ENCODE results near the gene TTC33.
"Not testable (repeated sequence)": the region's sequence is repeated elsewhere in the genome, so short reads cannot be mapped to it uniquely, and the experiment has no call there.

TTC33 gene

GRCh38 chr5:40654377-40654991 is 101.3 kb downstream of the TTC33 start:
- no peak for DNase-seq (ENCODE audit: low spot score)
- FAIRE-seq, result no peak

- FAIRE-seq, result no peak
- no peak for DNase-seq (ENCODE audit: low spot score)
Measured at GRCh38 chr5:40653221-40654022, 102.3 kb downstream of the TTC33 start.

DNA sequence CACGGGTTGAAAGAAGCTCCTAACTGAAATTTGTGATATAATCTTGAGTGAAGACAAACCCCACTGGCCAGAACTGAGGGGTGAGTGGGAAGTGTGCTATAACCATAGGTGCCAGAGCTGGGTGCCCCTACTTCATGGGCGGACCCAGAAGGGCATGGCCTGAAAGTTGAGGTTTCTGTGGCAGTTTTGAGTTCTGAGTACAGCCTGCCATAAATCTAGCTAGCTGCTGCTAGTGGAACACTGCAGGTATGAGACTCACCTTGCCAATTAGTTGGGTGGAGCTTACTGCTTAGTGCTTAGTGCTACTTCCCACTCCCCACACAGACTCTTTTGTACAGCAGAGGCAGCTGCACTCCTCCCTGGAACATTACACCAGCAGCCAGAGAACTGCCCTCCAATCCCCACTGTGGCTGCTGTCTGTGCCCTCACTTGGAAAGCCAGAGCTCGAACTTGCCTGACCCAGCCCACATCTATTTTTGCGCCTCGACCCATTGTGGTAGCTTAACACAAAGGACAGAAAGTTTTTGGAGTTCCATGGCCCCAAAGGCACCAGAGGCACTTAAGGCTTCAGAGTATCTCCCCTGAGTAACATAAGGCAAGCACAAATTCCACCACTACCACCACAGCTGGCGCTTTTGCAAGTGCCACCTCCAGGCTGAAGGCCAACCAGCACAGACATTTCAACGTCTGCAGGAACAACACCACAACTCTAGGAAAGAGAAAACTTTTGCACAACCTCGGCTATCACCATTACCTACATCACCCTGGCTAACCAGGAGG is 103.1 kb downstream of the TTC33 start:
- FAIRE-seq, result no peak

GRCh38 chr5:40651201-40651600 is 104.6 kb downstream of the TTC33 start:
- FAIRE-seq (no peak), DNase-seq (ENCODE audit: low spot score) (no peak)

More for the DNA sequence above, 103.1 kb downstream of the TTC33 start:
- DNase-seq (ENCODE audit: low spot score), result no peak

DNA sequence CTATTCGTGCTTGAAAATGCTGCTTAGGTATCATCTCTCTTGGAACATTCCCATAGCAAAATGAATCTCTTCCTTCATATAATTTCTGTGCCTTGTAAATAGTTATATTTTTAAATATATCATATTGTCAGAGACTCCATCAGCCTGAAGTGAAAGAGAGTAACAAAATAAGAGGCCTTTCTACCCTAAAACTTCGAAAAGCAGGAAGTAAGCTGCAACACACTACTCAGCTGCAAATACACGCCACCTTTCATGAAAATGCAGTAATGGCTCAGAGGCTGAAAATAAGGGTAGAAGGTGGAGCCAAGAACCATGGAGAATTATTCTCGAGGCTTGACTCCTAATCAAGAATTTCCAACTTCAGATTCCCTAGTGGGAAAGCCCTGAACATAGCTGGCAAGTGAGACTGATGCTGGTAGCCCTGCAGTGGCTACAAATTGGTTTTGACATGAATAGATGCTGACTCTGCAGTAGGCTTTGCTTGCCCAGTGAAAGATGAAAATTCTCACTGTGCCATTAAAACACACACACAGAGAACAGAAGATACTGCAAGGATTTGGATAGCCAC is 106.2 kb downstream of the TTC33 start:
- no peak for DNase-seq (ENCODE audit: low spot score)
- FAIRE-seq, result no peak

DNA sequence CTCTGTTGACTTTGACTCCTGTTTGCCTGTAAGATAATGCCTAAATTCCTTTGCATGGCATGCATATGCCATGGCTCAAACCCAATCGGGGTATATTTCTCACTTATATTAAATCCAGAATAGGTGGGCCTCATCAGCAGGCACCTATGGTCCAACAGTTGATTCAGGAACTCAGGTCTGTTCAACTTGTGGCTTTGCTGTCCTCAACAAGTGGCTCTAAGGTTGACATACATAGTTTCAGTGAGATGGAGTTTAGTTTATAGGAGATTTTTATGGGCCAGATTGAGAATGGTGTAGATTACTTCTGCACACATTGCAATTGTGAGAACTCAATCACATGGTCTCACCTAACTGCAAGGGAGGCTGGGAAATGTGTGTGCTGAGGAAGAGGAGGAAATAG is 107.6 kb downstream of the TTC33 start:
- FAIRE-seq, result no peak
- no peak for DNase-seq (ENCODE audit: low spot score)

DNA sequence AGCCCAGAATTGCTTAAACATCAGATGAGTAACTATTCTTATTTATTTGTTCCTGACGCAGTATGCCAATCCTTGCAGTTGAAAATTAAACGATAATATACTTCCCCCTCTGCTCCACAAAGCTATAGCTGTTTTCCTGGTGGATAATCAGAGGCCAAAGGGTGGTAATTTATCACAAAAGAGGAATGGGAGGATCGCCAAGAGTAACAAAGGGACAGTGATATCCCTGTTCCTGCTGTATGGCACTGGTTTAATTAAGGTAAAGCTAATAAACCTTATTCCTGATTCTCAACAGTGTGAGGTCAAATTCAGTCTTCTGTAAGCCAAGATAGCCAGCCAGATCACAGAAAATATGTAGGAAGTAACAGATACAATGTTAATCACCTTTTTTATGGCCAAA is 109.5 kb downstream of the TTC33 start:
- no peak for FAIRE-seq
- DNase-seq (ENCODE audit: low spot score), result no peak

DNA sequence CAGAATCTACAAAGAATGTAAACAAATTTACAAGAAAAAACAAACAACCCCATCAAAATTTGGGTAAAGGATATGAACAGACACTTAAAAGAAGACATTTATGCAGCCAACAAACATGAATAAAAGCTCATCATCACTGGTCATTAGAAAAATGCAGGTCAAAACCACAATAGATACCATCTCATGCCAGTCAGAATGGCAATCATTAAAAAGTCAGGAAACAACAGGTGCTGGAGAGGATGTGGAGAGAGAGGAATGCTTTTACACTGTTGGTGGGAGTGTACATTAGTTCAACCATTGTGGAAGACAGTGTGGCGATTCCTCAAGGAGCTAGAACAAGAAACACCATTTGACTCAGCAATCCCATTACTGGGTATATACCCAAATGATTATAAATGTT is 116.2 kb downstream of the TTC33 start:
- not testable (repeated sequence) for FAIRE-seq; DNase-seq (ENCODE audit: low spot score)

DNA sequence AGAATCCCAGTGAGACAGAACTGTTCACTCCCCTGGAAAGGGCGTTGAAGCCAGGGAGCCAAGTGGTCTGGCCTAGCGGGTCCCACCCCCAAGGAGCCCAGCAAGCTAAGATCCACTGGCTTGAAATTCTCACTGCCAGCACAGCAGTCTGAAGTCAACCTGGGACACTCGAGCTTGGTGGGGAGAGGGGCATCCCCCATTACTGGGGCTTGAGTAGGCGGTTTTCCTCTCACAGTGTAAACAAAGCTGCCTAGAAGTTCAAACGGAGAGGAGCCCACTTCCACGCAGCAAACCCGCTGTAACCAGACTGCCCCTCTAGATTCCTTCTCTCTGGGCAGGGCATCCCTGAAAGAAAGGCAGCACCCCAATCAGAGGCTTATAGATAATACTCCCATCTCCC is 121.2 kb downstream of the TTC33 start:
- no peak for FAIRE-seq

GRCh38 chr5:40634154-40634553 is 121.6 kb downstream of the TTC33 start:
- DNase-seq (ENCODE audit: low spot score) (no peak), FAIRE-seq (no peak)

More for the DNA sequence above, 121.2 kb downstream of the TTC33 start:
- no peak for DNase-seq (ENCODE audit: low spot score)

DNA sequence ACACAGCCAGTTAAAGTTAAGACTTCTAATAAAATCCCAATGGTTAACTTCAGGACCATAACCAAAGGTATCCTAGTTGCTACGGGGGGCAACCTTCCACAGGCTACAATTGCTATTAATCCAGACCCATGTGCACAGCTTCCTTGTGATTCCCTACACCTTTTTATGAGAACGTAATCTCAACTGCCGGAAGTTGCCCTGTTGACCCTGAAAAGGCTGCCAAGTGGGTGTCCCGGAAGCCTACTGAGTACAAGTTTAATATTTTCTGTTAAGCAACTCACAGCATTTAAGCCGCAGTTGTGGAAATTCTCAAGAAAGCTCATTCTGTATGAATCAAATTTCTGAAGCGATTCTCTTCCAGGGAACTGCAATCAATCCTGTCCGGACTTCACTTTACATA is 124.5 kb downstream of the TTC33 start:
- FAIRE-seq (no peak), DNase-seq (ENCODE audit: low spot score) (no peak)

- DNase-seq (ENCODE audit: low spot score) (no peak), FAIRE-seq (no peak)
Measured at GRCh38 chr5:40630126-40630525, 125.6 kb downstream of the TTC33 start.

DNA sequence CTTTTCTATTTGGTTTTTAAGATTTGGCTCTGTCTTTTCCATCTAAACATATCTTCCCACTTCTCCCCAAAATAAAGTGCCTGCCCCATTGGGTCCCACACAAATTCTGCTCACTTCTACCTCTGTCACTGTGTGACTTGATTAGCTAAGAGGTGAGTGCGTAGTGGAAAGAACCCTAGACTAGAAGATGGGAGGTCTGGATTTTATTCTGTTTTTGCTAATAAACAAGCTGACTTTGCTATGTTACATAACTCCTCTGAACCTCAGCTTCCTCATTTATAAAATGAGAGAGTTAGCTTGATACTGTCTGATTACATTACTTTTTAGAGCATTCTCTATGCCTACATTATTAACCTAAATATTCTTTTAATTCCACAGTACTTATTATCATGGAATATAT is 127.4 kb downstream of the TTC33 start:
- FAIRE-seq (no peak), DNase-seq (ENCODE audit: low spot score) (no peak)

- no peak for DNase-seq (ENCODE audit: low spot score)
- peak; percentile 35 for FAIRE-seq
Measured at GRCh38 chr5:40627706-40628105, 128.1 kb downstream of the TTC33 start.

DNA sequence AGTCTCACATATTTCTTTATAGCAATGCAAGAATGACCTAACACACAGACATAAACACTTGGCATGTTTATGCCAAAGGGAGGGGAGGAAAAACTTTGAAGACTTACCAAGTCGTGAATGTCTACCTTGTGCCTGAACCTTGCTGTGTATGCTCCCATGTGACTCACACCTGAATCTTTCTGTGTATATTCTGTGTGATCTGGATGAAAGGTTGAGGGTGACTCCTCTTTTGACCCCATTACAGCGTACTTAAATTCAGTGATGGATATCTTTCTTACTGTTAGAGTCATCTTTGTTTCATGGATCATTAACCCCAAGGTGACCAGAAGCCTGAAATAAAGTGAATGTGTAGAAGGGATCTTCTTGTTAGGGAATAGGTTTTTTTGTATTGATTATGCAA is 129.0 kb downstream of the TTC33 start:
- DNase-seq (ENCODE audit: low spot score) (peak; percentile 81), FAIRE-seq (peak; percentile 92)

DNA sequence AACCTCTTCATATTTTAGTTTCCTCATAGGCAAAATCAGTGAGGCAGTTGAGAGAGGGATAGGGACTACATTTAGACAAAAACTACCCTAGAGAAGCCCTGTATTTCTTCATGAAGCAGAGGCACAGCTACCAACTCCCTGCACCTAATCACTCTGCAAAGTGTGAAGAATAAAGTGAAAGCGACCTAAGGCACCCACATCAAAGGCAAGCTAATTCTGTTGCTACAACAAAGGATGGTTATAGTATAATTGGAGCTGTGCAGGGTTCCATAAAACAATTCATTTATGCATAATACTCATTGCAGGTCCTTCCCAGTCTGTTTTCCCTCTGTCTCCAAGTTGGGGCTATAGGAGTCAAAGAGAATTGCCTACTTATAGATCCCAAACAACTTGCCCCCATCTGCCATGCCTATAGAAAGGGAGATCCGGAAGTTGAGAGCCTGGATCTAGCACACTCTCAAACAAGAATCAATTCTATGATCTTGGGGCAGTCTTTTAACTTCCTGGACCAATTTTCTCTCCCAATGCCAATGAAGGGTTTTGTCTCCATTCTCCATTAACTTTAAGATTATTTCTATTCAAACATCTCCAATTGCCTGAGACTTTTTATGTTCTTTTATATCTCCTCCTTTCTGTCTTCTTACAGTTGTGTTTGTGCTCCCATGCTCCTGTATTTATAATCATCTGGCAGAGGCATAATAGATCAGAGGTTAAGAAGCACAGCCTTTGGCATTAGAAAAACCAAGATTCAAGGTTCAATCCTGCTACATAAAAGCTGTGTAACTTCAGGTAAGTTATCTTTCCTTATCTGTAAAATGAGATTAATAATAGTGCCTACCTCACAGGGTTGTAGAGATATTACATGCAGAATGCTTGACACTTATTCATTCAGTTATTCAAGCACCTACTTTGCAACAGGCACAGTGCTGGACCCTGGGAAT is 132.0 kb downstream of the TTC33 start:
- FAIRE-seq (no peak), DNase-seq (ENCODE audit: low spot score) (no peak)

DNA sequence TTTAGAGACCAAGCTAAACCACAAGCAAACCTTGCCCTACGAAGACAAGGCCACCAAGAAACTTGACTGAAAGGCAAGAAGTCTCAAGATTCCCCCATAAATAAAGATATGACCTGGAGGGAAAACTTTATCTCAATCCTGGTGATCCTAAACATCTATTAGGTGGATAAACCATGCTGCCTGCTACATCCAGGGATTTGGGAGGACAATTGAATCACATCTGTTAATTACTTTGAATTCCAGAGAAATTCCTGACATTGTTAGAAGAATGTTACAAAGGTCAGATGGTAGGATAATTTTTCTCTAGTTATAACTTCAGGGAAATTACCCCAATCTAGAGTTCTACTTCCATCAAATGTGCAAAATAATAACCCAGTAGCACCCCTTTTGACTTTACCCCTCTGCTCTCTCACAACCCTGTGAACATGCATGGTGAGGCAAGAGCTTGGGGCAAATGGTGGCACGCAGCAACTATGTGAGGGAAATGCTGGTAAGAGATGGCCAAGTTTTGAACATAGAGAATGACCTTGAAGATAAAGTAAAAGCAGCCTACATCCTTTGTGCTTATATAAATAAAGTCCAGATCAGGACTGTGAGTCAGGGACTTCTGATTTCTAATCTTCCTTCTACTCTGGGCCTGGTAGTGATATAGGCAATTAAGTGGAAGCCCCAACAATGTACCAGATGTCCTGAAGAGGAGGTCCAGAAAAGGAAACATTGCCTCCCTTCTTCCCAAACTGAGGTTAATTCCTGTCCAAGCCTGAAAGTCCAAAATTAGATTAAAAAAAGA is 133.1 kb downstream of the TTC33 start:
- FAIRE-seq (no peak), DNase-seq (ENCODE audit: low spot score) (no peak)

DNA sequence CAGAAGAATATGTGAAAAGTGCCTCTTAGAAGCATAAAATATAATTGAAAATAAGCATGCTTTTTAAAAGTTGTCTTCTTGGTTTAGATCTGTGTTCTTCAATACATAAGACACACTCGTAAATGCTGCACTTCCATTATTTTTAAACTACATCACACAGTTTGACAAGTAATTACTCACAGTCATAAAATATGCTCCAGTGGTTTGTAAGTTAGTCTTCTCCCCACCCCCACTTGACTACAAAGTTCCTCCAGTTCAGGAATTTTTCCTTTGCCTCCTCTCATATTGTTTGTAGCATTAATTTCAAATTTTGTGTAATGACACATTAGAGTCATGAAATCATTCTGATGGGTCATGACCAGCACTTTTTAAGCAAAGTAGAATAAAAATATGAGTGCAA is 136.3 kb downstream of the TTC33 start:
- DNase-seq (ENCODE audit: low spot score), result peak; percentile 63
- FAIRE-seq, result peak; percentile 95

- FAIRE-seq, result no peak
- DNase-seq (ENCODE audit: low spot score), result no peak
Measured at GRCh38 chr5:40618926-40619325, 136.8 kb downstream of the TTC33 start.

DNA sequence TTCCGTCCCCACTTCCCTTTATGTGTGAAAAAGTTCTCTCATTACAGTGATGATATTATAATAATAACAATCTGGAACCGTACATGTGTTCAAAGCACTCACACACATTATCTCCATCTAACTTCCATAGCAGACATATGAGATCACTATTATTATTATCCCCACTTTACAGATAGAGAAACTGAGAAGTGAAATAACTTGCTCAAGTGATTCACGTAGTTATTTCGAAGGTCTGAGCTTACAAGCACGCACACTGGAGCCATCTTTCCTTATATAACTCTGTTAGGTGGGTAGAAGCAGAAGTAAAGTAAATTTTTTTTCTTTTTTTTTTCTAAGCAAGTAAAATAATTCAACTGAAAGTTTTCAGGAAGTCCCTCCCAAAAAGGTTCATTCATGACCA is 139.0 kb downstream of the TTC33 start:
- FAIRE-seq (no peak), DNase-seq (ENCODE audit: low spot score) (no peak)

Data from RCC 7860 (cell line).